Left lung (tissue), 10 donors: ENCODE results near the gene PLPP2. TPM values are rescaled to one million over a fixed set of nuclear protein-coding genes. Genes with fewer than 3 reads are reported as not detected.

Experiments
- ATAC-seq: fragments of 200-7000 bp; cut with Tn5 transposase; one replicate; pipeline ENCODE4 v1.9.1; 2020; ENCODE audit warnings: moderate library complexity
- DNase-seq, 4 donors: peaks; one replicate each; pipeline ENCODE4 v3.0.0-alpha.2; 2013 to 2020
- H3K27ac ChIP-seq, 2 donors: fragments of 200-600 bp; sonication (generic) in 1 of 2; one replicate each; pipeline versions ENCODE4 v1.5.0 to v1.8.0; 2020 to 2021
- H3K27me3 ChIP-seq, 2 donors: fragments of 200-600 bp; sonication (generic) in 1 of 2; one replicate each; pipeline versions ENCODE4 v1.5.0 to v1.8.0; 2020 to 2021
- H3K36me3 ChIP-seq, 2 donors: fragments of 200-600 bp; sonication (generic) in 1 of 2; one replicate each; pipeline versions ENCODE4 v1.5.0 to v1.8.0; 2020 to 2021
- H3K4me1 ChIP-seq, 2 donors: fragments of 200-600 bp; one replicate each; pipeline ENCODE4 v1.8.0; 2021
- H3K4me3 ChIP-seq, 2 donors: fragments of 200-600 bp; sonication (generic) in 1 of 2; one replicate each; pipeline versions ENCODE4 v1.5.0 to v1.8.0; 2020 to 2021; ENCODE audit warnings: mild to moderate bottlenecking in 1 of 2
- H3K9me3 ChIP-seq, 2 donors: fragments of 200-600 bp; sonication (generic) in 1 of 2; one replicate each; pipeline versions ENCODE4 v1.5.0 to v1.8.0; 2020 to 2021
- intact Hi-C, 2 donors: fragments of 100-400 bp; cut with DNase I; formaldehyde crosslinking; loops; one replicate each; pipeline versions ENCODE4 v1.11.2 to v1.14.2; 2022
- polyA plus RNA-seq, 6 donors: library from polyadenylated mRNA; unstranded; fragments of 120-200 nt; gene quantifications; one replicate each; pipeline ENCODE4 v1.2.1, GENCODE V29; 2013; ENCODE audit not compliant: insufficient read length in 6 of 6
- total RNA-seq, 2 donors: library from RNA; stranded (reverse); fragmentation: NEBNext Ultra II Directional; extraction: Animal tissue kit (Norgen Biotek cat#: 25700); gene quantifications; one replicate each; pipeline ENCODE4 v1.2.1, GENCODE V29; 2021
- TF ChIP-seq, protein P1 (sequence below), 2 donors: fragments of 200-600 bp; sonication (generic) in 1 of 2; IDR thresholded peaks; one replicate each; pipeline versions ENCODE4 v1.5.0 to v1.8.0; 2021; ENCODE audit warnings: antibody characterized with exemption in 2 of 2
- donor health status: DM: no; HTN: yes; CAD: no.
- donor health status: DM: no; HTN: no; CAD: no.

Gene PLPP2
- total and polyA plus RNA-seq, 8 donors: 3.2 to 13.8 (median 5.2) TPM

DNA sequence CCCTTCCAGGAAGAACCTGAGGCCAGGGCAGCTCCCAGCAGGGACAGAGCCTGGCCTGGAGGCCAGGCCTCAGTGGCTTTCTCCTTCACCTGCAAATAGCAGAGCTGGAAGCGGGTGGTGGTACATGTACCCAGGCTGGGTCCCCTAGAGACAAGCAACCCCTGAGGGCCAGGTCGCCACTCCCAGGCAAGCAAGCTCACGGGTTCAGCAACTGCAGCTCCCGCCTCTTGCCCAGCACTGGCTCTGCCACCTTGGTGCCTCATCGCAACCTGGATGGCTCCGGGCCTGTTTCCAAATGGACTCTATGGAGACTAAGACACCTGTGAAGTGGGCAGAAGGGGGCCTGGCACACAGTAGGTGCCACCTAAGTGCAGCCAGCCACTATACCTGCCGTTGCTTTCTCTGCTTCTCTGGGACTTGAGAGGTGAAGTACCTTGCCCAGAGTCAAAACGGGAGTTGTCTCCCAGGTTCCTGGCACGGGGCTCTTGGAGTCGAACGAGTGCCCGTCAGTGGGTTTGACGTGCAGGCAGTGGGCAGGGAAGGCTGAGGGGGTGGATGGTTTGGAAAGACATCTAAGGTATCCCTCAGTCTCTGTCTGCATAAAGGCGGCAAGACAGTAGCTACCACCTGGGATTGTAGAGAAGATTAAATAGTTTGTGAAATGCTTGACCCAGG is 2.4 kb upstream of the PLPP2 start:
- no peak for ATAC-seq
- intact Hi-C loops: no loop called here
- peak in 1 of 4 donors; percentile 23 for DNase-seq

DNA sequence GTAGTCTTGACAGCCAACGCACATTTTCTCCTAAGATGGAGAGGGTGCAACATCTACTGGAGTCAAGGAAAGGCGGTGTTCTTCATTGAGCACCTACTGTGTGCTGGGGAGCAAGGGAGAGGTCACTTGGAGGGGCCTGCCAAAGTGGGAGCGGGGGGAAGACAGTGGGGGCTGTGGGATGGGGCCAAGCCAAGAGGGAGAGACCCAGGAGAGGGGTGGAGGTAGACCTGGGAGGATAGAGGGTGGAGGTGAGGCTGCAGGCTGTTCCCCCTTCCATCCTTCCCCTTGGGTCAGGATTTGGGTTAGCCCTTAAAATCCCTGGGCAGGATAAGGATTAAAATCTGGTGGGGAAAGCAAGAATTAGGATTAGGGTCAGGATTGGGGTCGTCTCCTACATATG is 1.7 kb upstream of the PLPP2 start:
- peaks cover 10 to 43% of the 10 kb centered on the region in 2 donors for H3K4me1 ChIP-seq
- H3K4me3 ChIP-seq: no peak overlapping the region
- ATAC-seq (no peak), DNase-seq (no peak)
- TF ChIP-seq, protein P1, sequence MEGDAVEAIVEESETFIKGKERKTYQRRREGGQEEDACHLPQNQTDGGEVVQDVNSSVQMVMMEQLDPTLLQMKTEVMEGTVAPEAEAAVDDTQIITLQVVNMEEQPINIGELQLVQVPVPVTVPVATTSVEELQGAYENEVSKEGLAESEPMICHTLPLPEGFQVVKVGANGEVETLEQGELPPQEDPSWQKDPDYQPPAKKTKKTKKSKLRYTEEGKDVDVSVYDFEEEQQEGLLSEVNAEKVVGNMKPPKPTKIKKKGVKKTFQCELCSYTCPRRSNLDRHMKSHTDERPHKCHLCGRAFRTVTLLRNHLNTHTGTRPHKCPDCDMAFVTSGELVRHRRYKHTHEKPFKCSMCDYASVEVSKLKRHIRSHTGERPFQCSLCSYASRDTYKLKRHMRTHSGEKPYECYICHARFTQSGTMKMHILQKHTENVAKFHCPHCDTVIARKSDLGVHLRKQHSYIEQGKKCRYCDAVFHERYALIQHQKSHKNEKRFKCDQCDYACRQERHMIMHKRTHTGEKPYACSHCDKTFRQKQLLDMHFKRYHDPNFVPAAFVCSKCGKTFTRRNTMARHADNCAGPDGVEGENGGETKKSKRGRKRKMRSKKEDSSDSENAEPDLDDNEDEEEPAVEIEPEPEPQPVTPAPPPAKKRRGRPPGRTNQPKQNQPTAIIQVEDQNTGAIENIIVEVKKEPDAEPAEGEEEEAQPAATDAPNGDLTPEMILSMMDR (IDR thresholded peaks at IDR 0.05): no peak
- no peak overlapping the region for H3K27ac ChIP-seq
- no peaks in the 10 kb centered on the region for H3K36me3 ChIP-seq
- H3K27me3 ChIP-seq: peaks cover 46 to 72% of the 10 kb centered on the region in 2 donors
- no peaks in the 10 kb centered on the region for H3K9me3 ChIP-seq
- intact Hi-C loops: no loop called here

More for the DNA sequence above, 2.4 kb upstream of the PLPP2 start:
- TF ChIP-seq, protein P1 (IDR thresholded peaks at IDR 0.05): no peak
- Histone ChIP-seq H3K36me3 (no peaks in the 10 kb centered on the region), H3K27me3 (peaks cover 46 to 72% of the 10 kb centered on the region in 2 donors), H3K27ac (no peak overlapping the region), H3K4me3 (no peak overlapping the region), H3K4me1 (peaks cover 10 to 43% of the 10 kb centered on the region in 2 donors), H3K9me3 (no peaks in the 10 kb centered on the region)

DNA sequence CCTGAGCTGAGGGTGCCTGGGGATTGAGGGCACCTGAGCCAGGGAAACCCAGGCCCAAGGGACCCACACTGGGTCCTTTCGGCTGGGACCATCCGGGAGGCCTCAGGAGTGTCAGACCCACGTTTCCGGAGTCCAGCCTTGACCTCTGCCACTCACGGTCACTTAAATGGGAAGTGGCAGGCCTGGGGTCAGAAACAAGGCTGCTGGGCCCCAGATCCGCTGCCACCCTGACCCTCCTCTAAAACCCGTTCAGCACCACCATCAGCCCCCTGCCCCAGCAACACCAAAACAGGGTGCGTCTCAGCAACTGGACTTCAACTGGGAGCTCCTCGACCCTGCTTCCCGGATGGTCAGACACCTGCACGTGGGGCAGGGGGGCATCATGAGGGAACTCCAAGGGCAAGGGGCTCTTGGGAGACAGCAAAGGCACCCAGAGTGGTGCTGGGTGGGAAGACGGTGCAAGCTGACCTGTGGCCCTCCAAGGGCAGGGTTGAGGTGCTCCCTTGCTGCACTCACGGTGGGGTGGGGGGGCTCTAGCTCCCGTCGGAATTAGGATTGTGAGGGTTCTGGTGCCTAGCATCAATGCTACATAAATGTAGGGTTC is 1.2 kb upstream of the PLPP2 start:
- DNase-seq (peak in 1 of 4 donors; percentile 56), ATAC-seq (no peak)
- peaks cover 10 to 43% of the 10 kb centered on the region in 2 donors for H3K4me1 ChIP-seq
- no peak overlapping the region for H3K27ac ChIP-seq
- no peaks in the 10 kb centered on the region for H3K9me3 ChIP-seq
- intact Hi-C loops: no loop called here
- peaks cover 46 to 72% of the 10 kb centered on the region in 2 donors for H3K27me3 ChIP-seq
- H3K36me3 ChIP-seq: no peaks in the 10 kb centered on the region
- H3K4me3 ChIP-seq: no peak overlapping the region
- TF ChIP-seq, protein P1 (IDR thresholded peaks at IDR 0.05): no peak

DNA sequence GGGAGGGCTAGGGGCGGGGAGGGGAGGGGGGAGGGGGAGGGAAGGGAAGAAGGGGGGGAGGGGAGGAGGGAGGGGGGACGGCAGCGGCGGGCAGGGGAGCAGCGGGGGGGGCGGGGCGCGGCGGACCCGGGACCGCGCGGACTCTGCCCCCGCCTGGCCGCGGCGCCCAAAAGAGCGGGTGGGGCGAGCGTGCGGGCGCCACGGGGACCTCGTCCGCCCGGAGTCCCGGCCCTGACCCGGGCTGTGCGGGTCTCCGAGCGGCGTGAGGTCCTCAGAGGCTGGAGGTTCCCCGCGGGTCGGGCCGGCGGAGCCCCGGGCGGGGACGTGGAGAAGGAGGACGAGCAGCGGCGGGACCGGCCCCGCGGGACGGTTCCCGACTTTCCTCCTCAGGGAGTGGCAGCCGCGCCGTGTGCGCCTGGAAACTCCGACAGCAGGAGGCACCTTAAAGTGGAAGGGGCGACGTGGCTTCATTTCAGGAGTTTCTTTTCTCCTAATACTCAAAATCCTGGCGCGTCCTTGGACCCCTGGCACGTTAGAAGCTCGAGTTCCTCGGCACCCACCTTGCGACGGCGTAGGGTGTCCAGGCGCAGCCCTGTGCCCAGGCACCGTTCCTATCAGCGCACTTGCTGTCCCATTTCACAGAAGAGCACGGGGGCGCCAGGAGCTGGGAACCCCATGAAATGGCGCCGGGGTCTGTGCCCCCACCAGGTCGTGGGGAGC is 518 bp upstream of the PLPP2 start:
- ATAC-seq (no peak), DNase-seq (peak in 1 of 4 donors; percentile 76)
- no peaks in the 10 kb centered on the region for H3K9me3 ChIP-seq
- H3K27ac ChIP-seq: no peak overlapping the region
- H3K4me1 ChIP-seq: peaks cover 10 to 40% of the 10 kb centered on the region in 2 donors
- no peak overlapping the region for H3K4me3 ChIP-seq
- intact Hi-C loops: no loop called here
- TF ChIP-seq, protein P1 (IDR thresholded peaks at IDR 0.05): no peak
- H3K36me3 ChIP-seq: no peaks in the 10 kb centered on the region
- H3K27me3 ChIP-seq: peaks cover 46 to 72% of the 10 kb centered on the region in 2 donors
